Measurements from ENCODE around the gene RFX3. TPM values are rescaled to one million over a fixed set of nuclear protein-coding genes. Genes with fewer than 3 reads are reported as not detected.

RFX3 gene
- total and polyA plus RNA-seq, 8 donors: 10.5 to 26.2 (median 17.4) TPM

DNA sequence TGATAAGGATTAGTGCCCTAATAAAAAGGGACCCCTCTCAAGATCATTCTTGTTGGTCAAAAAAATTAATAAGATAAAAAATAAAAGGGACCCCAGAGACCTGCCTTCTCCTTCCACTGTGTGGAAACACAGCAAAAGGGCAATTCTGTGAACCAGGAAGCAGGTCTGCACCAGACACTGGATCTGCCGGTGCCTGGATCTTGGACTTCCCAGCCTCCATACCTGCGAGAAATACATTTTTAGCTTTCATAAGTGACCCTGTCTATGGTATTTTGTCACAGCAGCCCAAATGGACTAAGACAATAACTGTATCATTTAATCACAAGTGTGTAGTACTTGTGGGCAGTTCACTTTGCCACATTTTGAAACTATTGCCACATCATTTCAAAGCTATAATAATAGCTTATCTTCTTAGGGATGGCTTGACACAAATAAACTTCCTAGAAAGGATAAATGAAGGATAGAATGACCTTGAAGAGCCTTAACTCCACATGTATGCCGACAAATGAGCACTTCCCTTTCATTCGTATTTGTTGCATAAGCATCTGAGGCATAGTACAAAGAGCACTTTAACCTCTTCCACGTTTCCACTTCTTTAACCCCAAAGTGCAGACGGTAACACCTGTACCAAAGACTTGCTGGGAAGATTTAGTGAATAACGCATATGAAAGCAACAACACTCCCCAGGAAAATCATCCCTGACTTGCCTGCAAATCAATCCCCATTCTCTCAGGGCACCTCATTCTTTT, 336.5 kb downstream of the RFX3 start:
- Histone ChIP-seq H3K4me3 (no peak overlapping the region), H3K27me3 (peaks cover 0 to 10% of the 10 kb centered on the region in 2 donors), H3K4me1 (no peaks in the 10 kb centered on the region), H3K9me3 (no peaks in the 10 kb centered on the region), H3K36me3 (no peaks in the 10 kb centered on the region), H3K27ac (no peak overlapping the region)
- TF ChIP-seq, protein P1, sequence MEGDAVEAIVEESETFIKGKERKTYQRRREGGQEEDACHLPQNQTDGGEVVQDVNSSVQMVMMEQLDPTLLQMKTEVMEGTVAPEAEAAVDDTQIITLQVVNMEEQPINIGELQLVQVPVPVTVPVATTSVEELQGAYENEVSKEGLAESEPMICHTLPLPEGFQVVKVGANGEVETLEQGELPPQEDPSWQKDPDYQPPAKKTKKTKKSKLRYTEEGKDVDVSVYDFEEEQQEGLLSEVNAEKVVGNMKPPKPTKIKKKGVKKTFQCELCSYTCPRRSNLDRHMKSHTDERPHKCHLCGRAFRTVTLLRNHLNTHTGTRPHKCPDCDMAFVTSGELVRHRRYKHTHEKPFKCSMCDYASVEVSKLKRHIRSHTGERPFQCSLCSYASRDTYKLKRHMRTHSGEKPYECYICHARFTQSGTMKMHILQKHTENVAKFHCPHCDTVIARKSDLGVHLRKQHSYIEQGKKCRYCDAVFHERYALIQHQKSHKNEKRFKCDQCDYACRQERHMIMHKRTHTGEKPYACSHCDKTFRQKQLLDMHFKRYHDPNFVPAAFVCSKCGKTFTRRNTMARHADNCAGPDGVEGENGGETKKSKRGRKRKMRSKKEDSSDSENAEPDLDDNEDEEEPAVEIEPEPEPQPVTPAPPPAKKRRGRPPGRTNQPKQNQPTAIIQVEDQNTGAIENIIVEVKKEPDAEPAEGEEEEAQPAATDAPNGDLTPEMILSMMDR (IDR thresholded peaks at IDR 0.05): no peak
- no peak for DNase-seq
- ATAC-seq: no peak
- intact Hi-C loops (cut with DNase I): no loop called here

GRCh38 chr9:3186751-3187150, 339.1 kb downstream of the RFX3 start:
- TF ChIP-seq, protein P1 (IDR thresholded peaks at IDR 0.05): no peak
- H3K9me3 ChIP-seq: no peaks in the 10 kb centered on the region
- intact Hi-C loops (cut with DNase I): no loop called here
- H3K27ac ChIP-seq: no peak overlapping the region
- no peaks in the 10 kb centered on the region for H3K36me3 ChIP-seq
- DNase-seq: no peak
- H3K4me3 ChIP-seq: no peak overlapping the region
- peaks cover 0 to 1% of the 10 kb centered on the region in 2 donors for H3K4me1 ChIP-seq
- H3K27me3 ChIP-seq: peaks cover 1 to 26% of the 10 kb centered on the region in 2 donors
- no peak for ATAC-seq

DNA sequence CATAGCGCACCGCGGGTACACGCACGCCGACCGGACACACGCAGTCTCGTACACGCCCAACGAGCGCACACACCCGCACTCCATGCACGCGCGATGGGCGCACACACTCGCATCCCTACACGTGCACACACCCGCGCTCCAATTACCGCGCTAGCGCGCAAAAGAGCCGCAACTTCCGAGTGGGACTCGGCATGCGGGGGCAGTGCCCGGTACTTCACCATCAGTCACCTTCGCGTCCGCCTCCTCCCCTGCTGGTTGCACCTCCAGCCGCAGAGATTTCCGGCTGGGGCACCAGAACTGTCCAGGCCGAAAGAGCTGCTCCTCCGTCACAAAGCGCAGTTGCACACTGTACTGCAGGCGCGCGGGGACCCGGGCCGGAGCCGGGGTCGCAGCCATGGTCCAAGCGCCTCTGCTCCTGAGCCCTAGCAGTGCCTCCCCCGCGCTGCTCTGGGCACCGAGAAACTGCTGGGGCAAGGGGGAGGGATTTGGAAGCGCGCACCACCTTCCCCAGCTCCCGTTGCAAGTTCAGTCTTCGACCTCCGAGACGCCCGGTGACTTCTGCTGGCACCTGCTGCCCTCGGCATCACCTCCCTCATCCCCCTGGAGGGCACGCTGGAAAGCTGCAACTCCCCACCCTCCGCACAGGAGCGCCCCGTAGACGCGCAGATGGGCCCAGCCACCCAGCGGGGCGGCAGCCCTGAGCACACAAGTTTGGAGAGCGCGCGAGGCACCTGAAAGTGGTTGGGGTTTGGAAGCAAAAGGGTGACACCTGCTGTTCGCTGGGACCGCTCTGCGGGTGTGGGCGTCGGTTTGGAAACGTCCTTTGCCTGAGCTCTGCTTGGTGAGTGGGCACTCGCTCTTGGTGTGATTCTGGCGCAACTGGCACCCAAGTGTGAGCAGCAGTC, 344.5 kb downstream of the RFX3 start:
- peak; percentile 18 to 73 (median 49) for DNase-seq
- TF ChIP-seq, protein P1 (IDR thresholded peaks at IDR 0.05): no peak

GRCh38 chr9:3180696-3181048, 345.1 kb downstream of the RFX3 start:
- intact Hi-C loops (cut with DNase I): no loop called here
- TF ChIP-seq, protein P1 (IDR thresholded peaks at IDR 0.05): no peak

More for the DNA sequence above, 344.5 kb downstream of the RFX3 start:
- H3K4me3 ChIP-seq: no peak overlapping the region
- H3K36me3 ChIP-seq: no peaks in the 10 kb centered on the region
- no peak overlapping the region for H3K27ac ChIP-seq
- peaks cover 17 to 40% of the 10 kb centered on the region in 2 donors for H3K27me3 ChIP-seq
- peak; percentile 90 for ATAC-seq
- H3K4me1 ChIP-seq: peaks cover 0 to 12% of the 10 kb centered on the region in 2 donors
- intact Hi-C loops (cut with DNase I): no loop called here
- no peaks in the 10 kb centered on the region for H3K9me3 ChIP-seq

GRCh38 chr9:3179711-3180110, 346.1 kb downstream of the RFX3 start:
- no peak for DNase-seq
- H3K36me3 ChIP-seq: no peaks in the 10 kb centered on the region
- no peaks in the 10 kb centered on the region for H3K9me3 ChIP-seq
- ATAC-seq: no peak
- peaks cover 17 to 35% of the 10 kb centered on the region in 2 donors for H3K27me3 ChIP-seq
- intact Hi-C loops (cut with DNase I): no loop called here
- H3K4me1 ChIP-seq: peaks cover 0 to 12% of the 10 kb centered on the region in 2 donors
- TF ChIP-seq, protein P1 (IDR thresholded peaks at IDR 0.05): no peak
- H3K27ac ChIP-seq: no peak overlapping the region
- no peak overlapping the region for H3K4me3 ChIP-seq

More at GRCh38 chr9:3180696-3181048, 345.1 kb downstream of the RFX3 start:
- H3K4me1 ChIP-seq: peaks cover 0 to 12% of the 10 kb centered on the region in 2 donors
- no peaks in the 10 kb centered on the region for H3K9me3 ChIP-seq
- ATAC-seq (peak; percentile 22), DNase-seq (no peak)
- H3K27ac ChIP-seq: no peak overlapping the region
- peaks cover 17 to 35% of the 10 kb centered on the region in 2 donors for H3K27me3 ChIP-seq
- no peaks in the 10 kb centered on the region for H3K36me3 ChIP-seq
- H3K4me3 ChIP-seq: no peak overlapping the region

Measured in left lung (tissue), 10 donors.